Progenitor cell of endocrine pancreas (in vitro differentiated cells): ENCODE measurements around the gene ANKS4B. TPM values are rescaled to one million over a fixed set of nuclear protein-coding genes. Genes with fewer than 3 reads are reported as not detected.
A peak's percentile ranks its signal among the peaks of the same experiment; 100 is the strongest.

Source experiments
- DNase-seq: peaks from one replicate; pipeline ENCODE4 v3.0.0; 2021; ENCODE audit warnings: low spot score; ENCODE audit not compliant: unreplicated experiment
- H3K27ac Mint-ChIP-seq: 2 replicates; pipeline ENCODE4 v1.8.0; 2021; ENCODE audit warnings: mild to moderate bottlenecking, moderate library complexity, mixed read lengths
- H3K27me3 Mint-ChIP-seq: 2 replicates; pipeline ENCODE4 v1.8.0; 2021; ENCODE audit warnings: mixed read lengths
- H3K36me3 Mint-ChIP-seq: 2 replicates; pipeline ENCODE4 v1.8.0; 2022; ENCODE audit warnings: mixed read lengths; ENCODE audit not compliant: insufficient read depth
- H3K4me1 Mint-ChIP-seq: 2 replicates; pipeline ENCODE4 v1.8.0; 2021; ENCODE audit warnings: low read depth, mixed read lengths
- H3K4me3 Mint-ChIP-seq: 2 replicates; pipeline ENCODE4 v1.8.0; 2021; ENCODE audit warnings: low read depth, mild to moderate bottlenecking, moderate library complexity, mixed read lengths
- H3K9me3 Mint-ChIP-seq: 2 replicates; pipeline ENCODE4 v1.8.0; 2021; ENCODE audit warnings: low read depth, mixed read lengths
- CTCF ChIP-seq: fragments of 200-600 bp; sonication (generic); IDR thresholded peaks from one replicate; pipeline ENCODE4 v1.5.0; 2021; ENCODE audit warnings: antibody characterized with exemption, mild to moderate bottlenecking; ENCODE audit not compliant: unreplicated experiment
- total RNA-seq: library from RNA; stranded (reverse); gene quantifications from 2 replicates; pipeline ENCODE4 v1.2.1, GENCODE V29; 2021

The ANKS4B gene
- total RNA-seq, 1 donor from 2014 or later, result 4.6 TPM

- Mint-ChIP-seq H3K36me3 (no peaks in the 10 kb centered on the region), H3K27me3 (no peaks in the 10 kb centered on the region), H3K27ac (peak overlapping the region; percentile 43), H3K4me3 (peak overlapping the region; percentile 4), H3K9me3 (peaks cover 3% of the 10 kb centered on the region), H3K4me1 (peaks cover 30% of the 10 kb centered on the region)
- DNase-seq, result no peak
- no peak for TF ChIP-seq CTCF
Observed at GRCh38 chr16:21218153-21218552, 15.3 kb upstream of the ANKS4B start.

- Mint-ChIP-seq H3K9me3 (peaks cover 3% of the 10 kb centered on the region), H3K27ac (no peak overlapping the region), H3K4me3 (no peak overlapping the region), H3K4me1 (peaks cover 36% of the 10 kb centered on the region), H3K27me3 (no peaks in the 10 kb centered on the region), H3K36me3 (no peaks in the 10 kb centered on the region)
- DNase-seq, result no peak
- no peak for TF ChIP-seq CTCF
Observed at GRCh38 chr16:21219551-21219950, 13.9 kb upstream of the ANKS4B start.

GRCh38 chr16:21222495-21223337, 10.8 kb upstream of the ANKS4B start:
- DNase-seq, result no peak
- no peak for TF ChIP-seq CTCF
- no peaks in the 10 kb centered on the region for H3K27me3 Mint-ChIP-seq
- H3K27ac Mint-ChIP-seq, result peak overlapping the region; percentile 89
- H3K4me3 Mint-ChIP-seq, result no peak overlapping the region
- peaks cover 31% of the 10 kb centered on the region for H3K4me1 Mint-ChIP-seq
- peaks cover 3% of the 10 kb centered on the region for H3K9me3 Mint-ChIP-seq
- no peaks in the 10 kb centered on the region for H3K36me3 Mint-ChIP-seq

DNA sequence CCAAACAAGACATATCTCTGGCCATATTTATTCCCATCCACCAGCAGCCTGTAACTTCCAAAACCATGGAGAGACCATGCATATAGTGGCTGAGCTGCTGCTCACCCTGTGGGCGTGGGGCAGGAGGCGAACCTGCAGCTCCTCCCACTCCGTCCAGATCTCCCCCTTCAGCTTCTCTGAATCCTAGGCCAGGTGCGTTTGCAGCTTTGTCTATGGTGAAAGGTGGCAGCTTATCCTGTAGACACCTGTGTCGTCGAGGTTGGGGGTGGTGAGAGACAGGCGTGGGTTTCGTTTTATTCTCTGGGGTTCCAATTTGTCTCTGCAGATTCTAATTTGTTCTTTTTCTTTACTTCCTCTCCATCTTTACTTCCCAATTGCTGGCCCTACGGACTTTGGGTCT, 9.7 kb upstream of the ANKS4B start:
- no peaks in the 10 kb centered on the region for H3K27me3 Mint-ChIP-seq
- H3K27ac Mint-ChIP-seq, result peak overlapping the region; percentile 45
- H3K4me3 Mint-ChIP-seq, result no peak overlapping the region
- peaks cover 26% of the 10 kb centered on the region for H3K4me1 Mint-ChIP-seq
- TF ChIP-seq CTCF, result no peak
- peaks cover 3% of the 10 kb centered on the region for H3K9me3 Mint-ChIP-seq
- no peak for DNase-seq
- no peaks in the 10 kb centered on the region for H3K36me3 Mint-ChIP-seq

DNA sequence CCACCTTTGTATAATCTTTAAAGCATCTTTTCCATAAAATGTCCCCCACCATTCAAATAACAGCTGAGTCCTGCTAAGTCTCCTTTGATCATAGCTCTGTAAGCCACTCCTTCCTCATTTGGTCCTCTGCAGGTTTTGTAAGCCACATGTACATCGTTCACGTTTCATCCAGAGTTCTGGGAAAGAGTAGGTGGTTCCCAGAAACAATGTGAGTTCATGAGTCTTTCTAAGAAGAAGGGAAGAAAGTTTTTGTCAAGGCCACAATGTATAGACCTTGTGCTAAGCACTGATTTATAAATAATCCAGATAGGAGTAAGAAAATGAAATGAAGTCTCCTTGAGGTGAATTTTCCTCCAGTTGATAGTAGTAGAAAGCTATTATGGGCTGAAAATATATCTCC, 8.7 kb upstream of the ANKS4B start:
- no peaks in the 10 kb centered on the region for H3K27me3 Mint-ChIP-seq
- H3K4me1 Mint-ChIP-seq, result peaks cover 26% of the 10 kb centered on the region
- peaks cover 3% of the 10 kb centered on the region for H3K9me3 Mint-ChIP-seq
- H3K36me3 Mint-ChIP-seq, result no peaks in the 10 kb centered on the region
- no peak for DNase-seq
- no peak overlapping the region for H3K4me3 Mint-ChIP-seq
- TF ChIP-seq CTCF, result no peak
- no peak overlapping the region for H3K27ac Mint-ChIP-seq
